Esophagus muscularis mucosa (tissue), 4 donors: ENCODE results near the gene CCHCR1. TPM values are rescaled to one million over a fixed set of nuclear protein-coding genes. Genes with fewer than 3 reads are reported as not detected.

Source experiments
- DNase-seq: peaks from one replicate; pipeline ENCODE4 v3.0.0-alpha.2; 2017; ENCODE audit errors: extremely low spot score
- H3K27ac ChIP-seq, 4 donors: fragments of 200-600 bp; sonication (generic); replicated peaks in 1 of 4; 1 replicate in 3 of 4; 2 replicates in 1 of 4; pipeline ENCODE4 v1.5.1; 2016 to 2019; ENCODE audit warnings: mild to moderate bottlenecking in 1 of 4
- H3K27me3 ChIP-seq, 4 donors: fragments of 200-600 bp; sonication (generic); one replicate each; pipeline versions ENCODE4 v1.5.1 to v1.6.0; 2016 to 2019
- H3K36me3 ChIP-seq, 4 donors: fragments of 200-600 bp; sonication (generic); one replicate each; pipeline ENCODE4 v1.5.1; 2016 to 2019
- H3K4me1 ChIP-seq, 4 donors: fragments of 200-600 bp; sonication (generic); one replicate each; pipeline ENCODE4 v1.5.1; 2016 to 2019
- H3K4me3 ChIP-seq, 4 donors: fragments of 200-600 bp; sonication (generic); 1 replicate in 2 of 4; 2 replicates in 2 of 4; pipeline ENCODE4 v1.5.1; 2016 to 2019; ENCODE audit warnings: mild to moderate bottlenecking in 4 of 4, moderate library complexity in 1 of 4
- H3K9me3 ChIP-seq, 4 donors: fragments of 200-600 bp; sonication (generic); 1 replicate in 3 of 4; 2 replicates in 1 of 4; pipeline ENCODE4 v1.5.1; 2016 to 2019
- CTCF ChIP-seq, 3 experiments: fragments of 200-600 bp in 2 of 3; fragments of 450-650 bp in 1 of 3; sonication (generic) in 2 of 3; IDR thresholded peaks; one replicate each; pipeline ENCODE4 v1.5.1; 2017 to 2019; ENCODE audit warnings: antibody characterized with exemption in 3 of 3, mild to moderate bottlenecking in 2 of 3, moderate library complexity in 1 of 3
- EP300 ChIP-seq: sonication (generic); formaldehyde crosslinking; IDR thresholded peaks from one replicate; pipeline ENCODE4 v1.6.1; 2017; ENCODE audit warnings: antibody characterized with exemption
- POLR2A ChIP-seq: fragments of 450-650 bp; IDR thresholded peaks from one replicate; pipeline ENCODE4 v1.6.1; 2017; ENCODE audit warnings: antibody characterized with exemption, moderate library complexity, mild to moderate bottlenecking, low read depth
- POLR2AphosphoS5 ChIP-seq, 2 donors: sonication (generic); formaldehyde crosslinking; IDR thresholded peaks; one replicate each; pipeline ENCODE4 v1.6.1; 2017; ENCODE audit warnings: antibody characterized with exemption in 2 of 2
- WGBS: methylation state at CpG from one replicate; pipeline ENCODE4 v1.1.5; 2018; 5-methylcytosine and 5-hydroxymethylcytosine counted together
- intact Hi-C: fragments of 100-400 bp; cut with DNase I; formaldehyde crosslinking; loops from one replicate; pipeline ENCODE4 v1.15.1; 2023
- total RNA-seq, 4 donors: library from RNA; depleted of rRNA; stranded (reverse); fragments of >200 nt; gene quantifications; one replicate each; pipeline versions ENCODE4 v1.1.0 to v1.2.1, GENCODE V29; 2016

Gene CCHCR1
- total RNA-seq, 4 donors from 2014 or later: 5.8 to 11.6 (median 9.4) TPM

- DNase-seq: no peak
- WGBS: 78% methylated on average over 4 of the region's 4 CpGs
- Histone ChIP-seq H3K4me1 (peaks cover 0 to 19% (median 6%) of the 10 kb centered on the region in 4 donors), H3K27ac (no peak overlapping the region), H3K36me3 (no peaks in the 10 kb centered on the region), H3K9me3 (no peaks in the 10 kb centered on the region), H3K4me3 (no peak overlapping the region), H3K27me3 (no peaks in the 10 kb centered on the region)
- no peak for TF ChIP-seq CTCF (IDR thresholded peaks at IDR 0.05)
- TF ChIP-seq POLR2A: no peak
- no peak for TF ChIP-seq POLR2AphosphoS5 (IDR thresholded peaks at IDR 0.05)
- no peak for TF ChIP-seq EP300
- intact Hi-C loops: no loop called here
Measured at GRCh38 chr6:31179042-31179386, 21.4 kb upstream of the CCHCR1 start.

GRCh38 chr6:31178143-31179041 lies 20.8 kb upstream of the CCHCR1 start:
- Histone ChIP-seq H3K36me3 (no peaks in the 10 kb centered on the region), H3K4me3 (no peak overlapping the region), H3K27me3 (no peaks in the 10 kb centered on the region), H3K27ac (no peak overlapping the region), H3K9me3 (no peaks in the 10 kb centered on the region), H3K4me1 (peaks cover 0 to 19% (median 6%) of the 10 kb centered on the region in 4 donors)
- no peak for DNase-seq
- TF ChIP-seq CTCF (IDR thresholded peaks at IDR 0.05) (no peak), POLR2A (no peak), POLR2AphosphoS5 (IDR thresholded peaks at IDR 0.05) (no peak), EP300 (no peak)
- whole genome bisulfite sequencing: 57% methylated on average over 8 of the region's 8 CpGs
- intact Hi-C loops: no loop called here

GRCh38 chr6:31175971-31176370 lies 18.4 kb upstream of the CCHCR1 start:
- Histone ChIP-seq H3K27ac (no peak overlapping the region), H3K4me1 (peaks cover 0 to 16% (median 8%) of the 10 kb centered on the region in 4 donors), H3K27me3 (no peaks in the 10 kb centered on the region), H3K4me3 (no peak overlapping the region), H3K36me3 (no peaks in the 10 kb centered on the region), H3K9me3 (no peaks in the 10 kb centered on the region)
- no peak for DNase-seq
- whole genome bisulfite sequencing: 72% methylated on average over 3 of the region's 3 CpGs
- intact Hi-C loops: no loop called here
- TF ChIP-seq EP300 (no peak), POLR2AphosphoS5 (IDR thresholded peaks at IDR 0.05) (no peak), CTCF (IDR thresholded peaks at IDR 0.05) (no peak), POLR2A (no peak)

GRCh38 chr6:31174378-31174777 lies 16.8 kb upstream of the CCHCR1 start:
- Histone ChIP-seq H3K27me3 (peaks cover 0 to 8% (median 0%) of the 10 kb centered on the region in 4 donors), H3K27ac (no peak overlapping the region), H3K4me1 (peaks cover 0 to 9% (median 6%) of the 10 kb centered on the region in 4 donors), H3K4me3 (no peak overlapping the region), H3K9me3 (no peaks in the 10 kb centered on the region), H3K36me3 (no peaks in the 10 kb centered on the region)
- WGBS: 92% methylated on average over 5 of the region's 5 CpGs
- intact Hi-C loops: no loop called here
- TF ChIP-seq CTCF (IDR thresholded peaks at IDR 0.05): no peak
- TF ChIP-seq POLR2A: no peak
- no peak for TF ChIP-seq POLR2AphosphoS5 (IDR thresholded peaks at IDR 0.05)
- TF ChIP-seq EP300: no peak
- DNase-seq: no peak
